PFSK-1 (cell line): ENCODE measurements around the gene POGLUT3.

Experiments
- POLR2AphosphoS5 ChIP-seq: IDR thresholded peaks from 2 replicates; pipeline ENCODE4 v1.6.1; 2012; ENCODE audit warnings: low read depth, mild to moderate bottlenecking, control low read depth, low read length, moderate library complexity
- REST ChIP-seq, 2 experiments: IDR thresholded peaks; 2 replicates each; pipeline versions ENCODE4 v1.6.1 to v1.8.0; 2011 to 2012; ENCODE audit warnings: low read depth in 2 of 2, low read length in 2 of 2, control low read depth in 1 of 2, inconsistent platforms in 1 of 2, mild to moderate bottlenecking in 1 of 2, moderate library complexity in 1 of 2; ENCODE audit not compliant: insufficient read depth in 1 of 2
- TAF1 ChIP-seq: IDR thresholded peaks from 2 replicates; pipeline ENCODE4 v1.6.1; 2012; ENCODE audit warnings: low read length, control low read depth, borderline replicate concordance; ENCODE audit not compliant: insufficient read depth

- TF ChIP-seq TAF1 = no peak
- TF ChIP-seq POLR2AphosphoS5 = no peak
- TF ChIP-seq REST (IDR thresholded peaks at IDR 0.05; ENCODE audit: insufficient read depth in 1 of 2, low read depth in 2 of 2, low read length in 2 of 2) = no peak
Measured at GRCh38 chr11:108498046-108498815, at the start of gene POGLUT3.
